Stimulated activated naive CD4-positive, alpha-beta T cell (primary cell): ENCODE measurements around the gene WDR7.

ENCODE experiments used
- DNase-seq, 6 experiments: peaks; one replicate each; lab custom pipeline; 2025; lab: John Stamatoyannopoulos, UW

WDR7 gene

GRCh38 chr18:56889621-56890020 is 238.5 kb downstream of the WDR7 start:
- DNase-seq: no peak

- DNase-seq: no peak
These were observed 239.5 kb downstream of the WDR7 start for GRCh38 chr18:56890632-56891031.

DNA sequence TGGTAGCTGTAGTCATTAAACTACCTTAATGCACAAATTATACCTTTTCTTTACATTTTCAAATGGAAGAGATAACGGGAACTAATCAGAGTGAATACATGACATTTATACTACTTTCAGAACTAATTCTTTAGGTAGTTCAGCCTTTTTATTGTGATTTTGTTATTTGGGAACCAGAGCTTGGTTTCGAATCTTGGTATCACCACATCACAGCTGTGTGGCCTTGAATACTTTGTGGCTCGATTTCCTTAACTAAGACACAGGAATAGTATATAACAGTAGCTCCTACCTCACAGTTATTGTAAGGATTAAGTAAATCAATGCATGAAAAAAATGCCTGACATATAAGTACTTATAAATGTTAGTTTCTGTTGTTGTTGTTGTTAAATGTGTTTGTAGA is 240.0 kb downstream of the WDR7 start:
- DNase-seq: no peak

DNA sequence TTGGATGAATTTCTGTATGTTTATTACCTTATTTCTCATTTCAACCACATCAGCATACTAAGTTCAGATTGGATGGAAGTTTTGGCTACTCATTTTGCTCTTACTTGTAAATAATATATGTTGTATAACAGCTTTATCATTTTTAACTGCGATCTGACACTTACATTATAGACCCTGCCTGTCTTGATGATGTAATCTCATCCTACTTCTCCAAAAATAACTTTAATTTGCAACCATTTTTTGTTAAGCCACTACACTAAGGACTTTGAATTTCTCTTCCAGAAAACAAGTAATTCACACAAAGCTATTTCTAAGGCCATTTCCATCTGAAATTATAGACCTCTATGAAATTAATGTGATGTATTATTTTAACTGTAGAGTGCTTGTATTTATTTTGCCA is 240.7 kb downstream of the WDR7 start:
- DNase-seq: no peak

DNA sequence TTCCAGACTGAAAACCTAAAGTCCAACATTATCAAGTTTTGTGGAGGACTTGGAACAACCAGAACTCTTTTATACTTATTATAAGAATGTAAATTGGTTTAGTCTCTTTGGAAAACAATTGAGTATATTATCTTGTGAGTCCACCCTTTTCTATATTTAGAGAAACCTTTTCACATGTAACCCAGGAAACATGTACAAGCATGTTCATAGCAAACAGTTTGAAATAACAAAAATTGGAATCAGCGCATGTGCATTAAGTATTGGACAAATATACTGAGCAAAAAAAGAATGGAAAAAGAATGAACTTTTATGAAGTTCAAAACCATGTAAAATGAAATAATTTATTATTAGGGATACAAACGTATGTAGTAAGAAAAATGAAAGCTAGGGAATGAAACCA is 246.0 kb downstream of the WDR7 start:
- no peak for DNase-seq

DNA sequence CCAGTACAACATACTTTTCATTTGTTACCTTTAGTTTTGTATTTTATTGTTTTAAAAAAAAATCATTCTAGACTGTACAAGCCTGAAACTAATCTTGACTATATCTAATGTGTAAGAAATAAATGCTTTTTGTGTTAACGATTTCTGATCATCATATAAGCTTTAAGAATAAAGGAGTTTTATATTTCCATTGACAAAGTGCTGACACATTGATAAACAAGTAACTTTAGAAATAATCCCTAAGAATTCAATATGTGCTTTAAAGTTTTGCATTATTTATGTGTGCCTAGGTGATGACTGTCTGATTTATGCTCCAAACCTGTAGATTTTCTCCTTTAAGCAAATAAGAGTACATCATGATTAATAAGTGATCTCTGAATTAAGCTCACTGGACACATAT is 248.5 kb downstream of the WDR7 start:
- DNase-seq: no peak

DNA sequence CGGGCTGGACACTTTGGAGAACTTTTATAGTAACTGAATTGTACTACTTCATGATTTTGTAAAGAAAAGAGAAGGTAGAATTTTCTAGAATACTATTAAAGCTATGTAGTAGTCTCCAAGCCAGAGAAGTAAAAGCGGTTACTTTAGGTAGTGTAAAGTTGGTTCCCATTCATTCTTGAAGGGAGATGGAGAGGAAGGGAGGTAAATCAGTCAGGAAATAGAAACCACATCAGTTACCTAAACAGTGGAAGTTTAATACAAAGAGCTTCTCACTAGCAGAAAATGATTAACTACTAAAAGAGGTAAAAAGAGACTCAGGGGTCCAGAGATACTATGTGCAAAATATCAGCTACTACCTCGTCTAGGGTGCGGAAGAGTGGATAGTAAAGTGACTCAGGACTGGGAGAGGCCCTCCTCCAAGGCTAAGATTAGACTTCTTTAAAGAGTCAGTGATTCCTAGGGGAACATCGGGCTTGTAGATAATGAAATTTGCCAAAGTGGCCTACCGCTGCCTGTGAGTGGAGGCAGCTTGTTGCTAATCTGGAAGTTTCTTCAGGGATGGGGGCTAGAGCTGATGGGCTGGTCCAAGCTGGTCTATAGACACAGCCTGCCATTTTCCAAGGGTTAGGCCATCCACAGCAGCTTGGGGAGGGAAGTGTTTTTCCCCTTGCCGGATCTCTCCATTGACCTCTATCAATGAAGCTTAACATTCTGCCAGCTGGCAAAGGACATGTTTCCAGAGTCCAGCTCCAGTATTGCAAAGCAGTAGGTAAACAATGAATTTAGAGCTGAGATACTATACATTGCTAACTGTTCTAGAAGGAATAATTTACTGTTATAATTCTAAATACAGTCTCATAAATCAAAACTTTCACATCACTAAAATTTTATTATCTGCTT is 249.3 kb downstream of the WDR7 start:
- peak in 2 of 6 experiments; percentile 2 to 18 for DNase-seq

DNA sequence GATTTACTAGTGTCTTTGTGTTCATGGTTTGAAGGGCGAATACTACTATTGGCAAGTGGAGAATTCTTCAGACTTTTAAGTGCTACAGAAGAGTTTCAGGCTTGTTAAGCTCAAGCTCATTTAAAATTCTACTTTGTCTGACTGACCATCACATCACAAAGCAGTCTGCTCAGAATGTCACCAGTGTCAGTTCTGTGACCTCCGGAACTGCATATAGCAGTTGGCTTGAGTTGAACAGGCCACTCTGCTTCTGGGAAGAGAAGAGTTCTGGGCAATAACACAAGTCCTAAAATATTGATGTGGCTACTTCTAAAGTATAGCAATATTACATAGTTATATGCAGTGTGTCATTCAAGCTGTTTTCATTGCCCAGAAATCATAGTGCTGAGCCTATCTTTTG is 250.8 kb downstream of the WDR7 start:
- no peak for DNase-seq

- no peak for DNase-seq
These were observed 251.5 kb downstream of the WDR7 start for GRCh38 chr18:56902653-56903052.

GRCh38 chr18:56903686-56904085 is 252.5 kb downstream of the WDR7 start:
- DNase-seq: no peak

GRCh38 chr18:56907771-56908170 is 256.6 kb downstream of the WDR7 start:
- no peak for DNase-seq

- DNase-seq: no peak
These were observed 259.1 kb downstream of the WDR7 start for GRCh38 chr18:56910237-56910636.

DNA sequence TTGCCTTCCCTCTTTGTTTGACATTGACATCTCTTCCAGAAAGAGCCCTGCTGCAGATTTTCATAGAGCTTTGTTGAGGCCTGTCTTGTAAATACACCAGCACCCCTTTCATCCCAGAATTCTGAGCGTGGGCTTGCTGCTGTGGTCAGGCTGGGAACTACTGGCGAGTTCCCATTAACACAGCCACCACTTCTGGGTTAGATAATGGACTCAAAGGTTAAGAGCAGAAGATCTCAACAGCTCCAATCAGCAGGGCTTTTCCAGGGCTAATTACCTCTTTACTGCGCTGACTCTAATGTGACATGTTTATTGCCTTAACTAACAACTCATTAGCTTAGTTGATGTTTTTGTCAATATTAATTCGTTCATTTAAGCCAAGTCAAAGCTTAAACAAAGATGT is 259.8 kb downstream of the WDR7 start:
- no peak for DNase-seq

DNA sequence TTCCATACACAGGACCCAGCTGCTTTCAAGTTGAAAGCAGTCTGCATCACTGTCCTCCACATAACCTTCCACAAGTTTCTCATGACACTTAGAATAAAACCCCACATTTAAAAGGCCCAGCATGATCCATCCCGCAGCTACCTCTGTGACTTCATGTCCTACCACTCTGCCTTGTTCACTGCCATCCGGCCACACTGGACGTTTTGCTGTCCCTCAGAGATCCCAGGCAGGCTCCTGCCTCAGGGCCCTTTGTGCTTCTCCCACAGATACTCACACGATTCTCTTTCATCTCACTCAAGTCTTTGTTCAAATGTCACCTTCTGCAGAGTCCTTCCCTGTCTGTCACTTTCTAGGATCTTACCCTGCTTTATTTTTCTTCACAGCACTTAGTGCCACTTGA is 262.8 kb downstream of the WDR7 start:
- DNase-seq: no peak

GRCh38 chr18:56919190-56919589 is 268.0 kb downstream of the WDR7 start:
- no peak for DNase-seq

- no peak for DNase-seq
These were observed 270.8 kb downstream of the WDR7 start for GRCh38 chr18:56921896-56922480.

GRCh38 chr18:56926734-56927133 is 275.6 kb downstream of the WDR7 start:
- DNase-seq: no peak

GRCh38 chr18:56927786-56928185 is 276.6 kb downstream of the WDR7 start:
- no peak for DNase-seq

DNA sequence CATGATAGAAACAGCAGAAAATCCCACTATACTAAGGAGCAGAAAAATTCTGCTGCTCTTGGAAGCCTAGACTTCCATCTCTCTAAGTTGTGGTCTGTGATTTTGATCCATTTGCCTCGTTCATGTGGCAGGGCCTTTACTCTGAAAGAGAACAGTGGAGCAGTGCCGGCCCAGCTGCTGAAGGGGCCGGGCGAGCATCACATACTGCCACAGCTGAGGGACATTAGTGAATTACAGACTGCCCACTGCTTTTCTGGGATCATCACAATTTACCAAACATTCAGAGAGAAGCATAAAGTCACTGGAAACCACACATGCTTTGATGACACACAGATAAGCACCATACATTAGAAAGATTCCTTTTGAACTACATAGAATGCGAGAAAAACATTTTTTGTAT is 278.7 kb downstream of the WDR7 start:
- no peak for DNase-seq

DNA sequence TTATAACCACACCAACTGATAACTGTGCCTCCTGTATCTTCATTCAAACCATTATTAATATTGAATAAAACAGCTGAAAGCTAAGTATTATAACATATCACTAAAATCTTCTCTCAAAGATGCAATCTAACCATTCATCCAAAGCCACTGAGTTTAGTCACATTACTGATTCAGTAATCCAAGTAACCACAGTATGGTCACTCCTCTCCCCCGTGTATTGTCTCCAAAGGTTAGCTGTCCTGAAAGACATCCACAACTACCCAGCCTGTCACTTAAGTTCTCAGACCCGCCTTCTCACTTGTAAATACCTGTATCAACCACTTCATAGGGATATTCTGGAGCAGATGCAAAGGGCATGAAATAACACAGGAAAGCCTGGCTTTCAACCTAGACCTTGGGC is 282.3 kb downstream of the WDR7 start:
- no peak for DNase-seq

DNA sequence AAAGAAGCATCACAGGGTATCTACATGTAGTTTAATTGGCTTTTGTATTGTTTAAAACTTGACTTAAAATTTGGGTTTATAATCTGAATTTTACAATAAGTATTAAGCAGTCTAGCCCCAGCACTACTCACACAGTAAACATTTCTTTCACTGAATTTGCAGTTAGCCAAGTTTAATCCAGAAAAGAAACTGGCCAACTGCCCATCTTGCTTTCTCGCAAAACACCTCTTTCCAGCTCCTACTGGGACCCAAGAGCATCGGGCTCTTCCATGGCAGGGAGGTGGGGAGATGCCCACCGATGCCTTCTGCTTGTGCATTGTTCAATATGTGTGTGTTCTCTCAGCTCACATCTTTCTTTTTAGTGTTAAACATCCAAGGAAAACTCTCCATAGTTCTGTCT is 283.0 kb downstream of the WDR7 start:
- DNase-seq: no peak

- no peak for DNase-seq
These were observed 283.7 kb downstream of the WDR7 start for GRCh38 chr18:56934906-56935305.

- DNase-seq: no peak
These were observed 284.4 kb downstream of the WDR7 start for GRCh38 chr18:56935434-56936040.
